Measurements from ENCODE around the gene PARP4.
"Not testable (repeated sequence)": the region's sequence is repeated elsewhere in the genome, so short reads cannot be mapped to it uniquely, and the experiment has no call there.

Gene PARP4

GRCh38 chr13:24512197-24512907 is at the start of gene PARP4:
PARP4 (minus strand) TSS chr13:24512778; CDS start chr13:24503776, 9,002 bp downstream.
- DNase-seq (ENCODE audit: low read depth in 2 of 2), result peak; percentile 25 to 37

- DNase-seq (ENCODE audit: low read depth in 2 of 2), result not testable (repeated sequence)
Measured at GRCh38 chr13:24560579-24561187, 48.1 kb upstream of the PARP4 start.

GRCh38 chr13:24559431-24560218 is 47.0 kb upstream of the PARP4 start:
- DNase-seq (ENCODE audit: low read depth in 2 of 2), result not testable (repeated sequence)

GRCh38 chr13:24557081-24557480 is 44.5 kb upstream of the PARP4 start:
- DNase-seq (ENCODE audit: low read depth in 2 of 2), result no peak

GRCh38 chr13:24553892-24554291 is 41.3 kb upstream of the PARP4 start:
- DNase-seq (ENCODE audit: low read depth in 2 of 2), result not testable (repeated sequence)

- DNase-seq (ENCODE audit: low read depth in 2 of 2), result not testable (repeated sequence)
Measured at GRCh38 chr13:24541476-24542352, 29.1 kb upstream of the PARP4 start.

- no peak for DNase-seq (ENCODE audit: low read depth in 2 of 2)
Measured at GRCh38 chr13:24541127-24541475, 28.5 kb upstream of the PARP4 start.

- DNase-seq (ENCODE audit: low read depth in 2 of 2), result no peak
Measured at GRCh38 chr13:24540236-24541126, 27.9 kb upstream of the PARP4 start.

- no peak for DNase-seq (ENCODE audit: low read depth in 2 of 2)
Measured at GRCh38 chr13:24539500-24540165, 27.1 kb upstream of the PARP4 start.

- DNase-seq (ENCODE audit: low read depth in 2 of 2), result no peak
Measured at GRCh38 chr13:24529478-24529877, 16.9 kb upstream of the PARP4 start.

GRCh38 chr13:24528816-24529398 is 16.3 kb upstream of the PARP4 start:
- DNase-seq (ENCODE audit: low read depth in 2 of 2), result no peak

- DNase-seq (ENCODE audit: low read depth in 2 of 2), result no peak
Measured at GRCh38 chr13:24527266-24527775, 14.7 kb upstream of the PARP4 start.

- DNase-seq (ENCODE audit: low read depth in 2 of 2), result no peak
Measured at GRCh38 chr13:24520733-24521132, 8.2 kb upstream of the PARP4 start.

- no peak for DNase-seq (ENCODE audit: low read depth in 2 of 2)
Measured at GRCh38 chr13:24516919-24517318, 4.3 kb upstream of the PARP4 start.

- no peak for DNase-seq (ENCODE audit: low read depth in 2 of 2)
Measured at GRCh38 chr13:24512908-24513213, 283 bp upstream of the PARP4 start.

- no peak for DNase-seq (ENCODE audit: low read depth in 2 of 2)
Measured at GRCh38 chr13:24511816-24512196, 772 bp downstream of the PARP4 start.

- DNase-seq (ENCODE audit: low read depth in 2 of 2), result peak; percentile 35 to 39
Measured at GRCh38 chr13:24511019-24511815, 1.4 kb downstream of the PARP4 start.

- no peak for DNase-seq (ENCODE audit: low read depth in 2 of 2)
Measured at GRCh38 chr13:24506698-24507335, 5.8 kb downstream of the PARP4 start.
